Neural progenitor cell (in vitro differentiated cells): ENCODE data around the gene PPIE.

Experiments used
- EZH2phosphoT487 ChIP-seq: fragments of 200-600 bp; sonication (generic); IDR thresholded peaks from 2 replicates; pipeline ENCODE4 v1.6.1; 2017; ENCODE audit warnings: antibody characterized with exemption
- TF ChIP-seq, protein P1 (sequence below): fragments of 200-600 bp; sonication (generic); IDR thresholded peaks from 2 replicates; pipeline ENCODE4 v1.5.1; 2017; ENCODE audit warnings: antibody characterized with exemption, mild to moderate bottlenecking

DNA sequence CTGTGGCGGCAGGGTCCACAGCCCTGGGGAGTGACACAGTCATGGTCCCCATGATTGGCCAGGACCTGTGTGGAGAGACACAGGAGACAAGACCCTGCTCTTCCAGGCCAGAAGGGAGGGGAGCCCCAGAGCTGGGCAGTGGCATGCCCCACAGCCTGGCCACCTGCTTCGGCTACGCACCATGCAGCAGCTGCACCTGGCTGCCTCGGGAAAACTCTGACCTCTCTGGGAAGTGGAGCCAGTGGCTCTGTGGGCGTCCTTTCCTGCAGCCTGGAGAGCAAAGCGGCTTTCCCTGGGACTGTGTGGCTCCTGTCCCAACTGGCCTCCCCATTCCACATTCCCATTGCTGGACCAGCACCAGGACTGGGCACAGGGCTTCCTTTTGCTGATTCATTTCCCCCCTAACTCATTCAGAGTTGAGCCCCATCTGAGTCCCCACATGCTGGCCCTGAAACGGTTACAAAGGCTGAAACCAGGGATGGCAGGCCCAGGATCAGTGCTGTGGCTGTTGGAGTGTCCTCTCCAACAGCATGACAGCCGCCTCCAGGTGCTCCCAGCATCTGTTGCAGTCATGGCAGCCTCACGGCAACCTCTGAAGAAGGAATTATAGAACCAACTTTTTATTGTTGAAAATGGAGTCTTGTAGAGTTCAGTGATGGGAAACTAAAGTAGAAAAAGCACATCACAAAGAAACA lies 17.4 kb downstream of the PPIE start:
- TF ChIP-seq, protein P1, sequence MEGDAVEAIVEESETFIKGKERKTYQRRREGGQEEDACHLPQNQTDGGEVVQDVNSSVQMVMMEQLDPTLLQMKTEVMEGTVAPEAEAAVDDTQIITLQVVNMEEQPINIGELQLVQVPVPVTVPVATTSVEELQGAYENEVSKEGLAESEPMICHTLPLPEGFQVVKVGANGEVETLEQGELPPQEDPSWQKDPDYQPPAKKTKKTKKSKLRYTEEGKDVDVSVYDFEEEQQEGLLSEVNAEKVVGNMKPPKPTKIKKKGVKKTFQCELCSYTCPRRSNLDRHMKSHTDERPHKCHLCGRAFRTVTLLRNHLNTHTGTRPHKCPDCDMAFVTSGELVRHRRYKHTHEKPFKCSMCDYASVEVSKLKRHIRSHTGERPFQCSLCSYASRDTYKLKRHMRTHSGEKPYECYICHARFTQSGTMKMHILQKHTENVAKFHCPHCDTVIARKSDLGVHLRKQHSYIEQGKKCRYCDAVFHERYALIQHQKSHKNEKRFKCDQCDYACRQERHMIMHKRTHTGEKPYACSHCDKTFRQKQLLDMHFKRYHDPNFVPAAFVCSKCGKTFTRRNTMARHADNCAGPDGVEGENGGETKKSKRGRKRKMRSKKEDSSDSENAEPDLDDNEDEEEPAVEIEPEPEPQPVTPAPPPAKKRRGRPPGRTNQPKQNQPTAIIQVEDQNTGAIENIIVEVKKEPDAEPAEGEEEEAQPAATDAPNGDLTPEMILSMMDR = no peak
- no peak for TF ChIP-seq EZH2phosphoT487
